ENCODE results near the gene SUPT6H.

DNA sequence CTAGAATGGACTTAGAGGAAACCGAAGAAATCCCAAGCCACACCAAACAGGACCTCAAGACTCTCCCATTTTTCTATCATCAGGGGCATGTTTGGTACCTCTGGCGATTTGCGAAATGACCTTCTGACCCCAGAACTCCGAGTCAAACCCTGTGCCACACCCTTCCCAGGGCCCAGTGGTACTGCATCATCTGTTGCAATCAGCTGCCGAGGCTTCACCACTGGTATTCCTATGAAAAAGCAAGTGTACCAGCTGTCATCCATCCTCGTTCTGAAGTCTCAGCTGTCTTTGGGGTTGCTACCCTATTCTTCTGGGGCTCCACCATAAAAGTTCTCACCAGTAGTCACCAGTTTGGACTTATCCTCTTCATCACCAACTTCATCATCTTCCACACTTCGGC, 45.7 kb upstream of the SUPT6H start:
- TF ChIP-seq, protein P1, sequence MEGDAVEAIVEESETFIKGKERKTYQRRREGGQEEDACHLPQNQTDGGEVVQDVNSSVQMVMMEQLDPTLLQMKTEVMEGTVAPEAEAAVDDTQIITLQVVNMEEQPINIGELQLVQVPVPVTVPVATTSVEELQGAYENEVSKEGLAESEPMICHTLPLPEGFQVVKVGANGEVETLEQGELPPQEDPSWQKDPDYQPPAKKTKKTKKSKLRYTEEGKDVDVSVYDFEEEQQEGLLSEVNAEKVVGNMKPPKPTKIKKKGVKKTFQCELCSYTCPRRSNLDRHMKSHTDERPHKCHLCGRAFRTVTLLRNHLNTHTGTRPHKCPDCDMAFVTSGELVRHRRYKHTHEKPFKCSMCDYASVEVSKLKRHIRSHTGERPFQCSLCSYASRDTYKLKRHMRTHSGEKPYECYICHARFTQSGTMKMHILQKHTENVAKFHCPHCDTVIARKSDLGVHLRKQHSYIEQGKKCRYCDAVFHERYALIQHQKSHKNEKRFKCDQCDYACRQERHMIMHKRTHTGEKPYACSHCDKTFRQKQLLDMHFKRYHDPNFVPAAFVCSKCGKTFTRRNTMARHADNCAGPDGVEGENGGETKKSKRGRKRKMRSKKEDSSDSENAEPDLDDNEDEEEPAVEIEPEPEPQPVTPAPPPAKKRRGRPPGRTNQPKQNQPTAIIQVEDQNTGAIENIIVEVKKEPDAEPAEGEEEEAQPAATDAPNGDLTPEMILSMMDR (IDR thresholded peaks at IDR 0.05), result no peak
- no peak for TF ChIP-seq POLR2AphosphoS5 (IDR thresholded peaks at IDR 0.05)
- no peak for TF ChIP-seq POLR2A (IDR thresholded peaks at IDR 0.05)

Data from transverse colon (tissue), 4 donors.